ENCODE results near the gene ST6GAL2. TPM values are rescaled to one million over a fixed set of nuclear protein-coding genes. Genes with fewer than 3 reads are reported as not detected.

The ST6GAL2 gene
- total and polyA plus RNA-seq, 2 of the 8 experiments (the other 6 are each of a cell fraction or from before 2014, with no cell fraction given) = 2.7 to 17.5 TPM

DNA sequence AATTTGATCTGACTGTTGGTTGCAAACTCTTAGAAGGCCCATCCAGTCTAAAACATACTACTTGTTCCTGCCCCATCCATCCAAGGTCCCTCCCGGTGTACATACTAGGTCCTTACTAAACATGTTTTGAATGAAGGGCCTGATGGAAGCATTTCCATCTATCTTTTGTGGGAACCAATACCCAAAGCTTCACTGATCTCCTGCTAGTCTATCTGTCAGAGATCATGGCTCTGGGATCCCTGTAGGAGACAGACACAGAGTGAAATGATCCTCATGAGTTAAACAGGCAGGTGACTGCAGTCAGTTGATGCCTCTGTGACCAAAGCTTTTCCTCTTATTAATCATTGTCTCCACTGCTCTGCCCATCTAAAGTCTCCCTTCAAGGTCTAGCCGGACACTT is 115.0 kb downstream of the ST6GAL2 start:
- Histone ChIP-seq H2AFZ (ENCODE audit: low read length) (no peak overlapping the region), H4K91ac (replicated peaks; ENCODE audit: insufficient read length, low read length) (no peak overlapping the region), H3K79me2 (ENCODE audit: control insufficient read depth in 1 of 2, insufficient read depth in 2 of 2, low read length in 2 of 2) (no peaks in the 10 kb centered on the region), H2AK5ac (ENCODE audit: low read depth, low read length) (no peak overlapping the region), H3K4me1 (replicated peaks in 1 of 4; ENCODE audit: control insufficient read depth in 3 of 4, insufficient read depth in 4 of 4, low read length in 3 of 4) (no peaks in the 10 kb centered on the region), H3K23ac (ENCODE audit: insufficient read length) (no peak overlapping the region), H3K56ac (replicated peaks; ENCODE audit: insufficient read length, low read depth, low read length) (no peak overlapping the region), H3K23me2 (ENCODE audit: low read depth, low read length) (no peaks in the 10 kb centered on the region), H2BK12ac (ENCODE audit: low read depth, low read length) (no peak overlapping the region), H4K8ac (ENCODE audit: extremely low read depth, insufficient read depth, low read length) (no peak overlapping the region), H3K4me2 (ENCODE audit: insufficient read depth in 1 of 2, low read depth in 2 of 2, low read length in 2 of 2) (no peak overlapping the region), H3K9ac (replicated peaks in 1 of 4; ENCODE audit: extremely low read depth in 1 of 4, low read depth in 3 of 4, low read length in 3 of 4) (no peak overlapping the region), H3K36me3 (ENCODE audit: control insufficient read depth in 2 of 4, insufficient read depth in 4 of 4, low read length in 3 of 4) (no peaks in the 10 kb centered on the region), H3K18ac (ENCODE audit: extremely low read depth, low read length) (no peak overlapping the region), H2BK5ac (ENCODE audit: low read depth, low read length) (no peak overlapping the region), H2BK120ac (replicated peaks; ENCODE audit: low read depth, low read length) (no peak overlapping the region), H3K4me3 (ENCODE audit: extremely low read depth in 1 of 4, insufficient read depth in 2 of 4, low read depth in 3 of 4, low read length in 4 of 4) (no peak overlapping the region), H3K9me3 (ENCODE audit: insufficient read depth in 2 of 2, low read depth in 1 of 2, low read length in 1 of 2) (0 out of 4 replicates have a peak, but pooled peaks cover 0 to 7% of the 10 kb centered on the region in 2 experiments), H3K27ac (ENCODE audit: low read depth, low read length) (no peak overlapping the region), H4K20me1 (replicated peaks in 1 of 2; ENCODE audit: control insufficient read depth in 1 of 2, insufficient read depth in 2 of 2, low read length in 2 of 2) (no peaks in the 10 kb centered on the region), H3K4ac (replicated peaks; ENCODE audit: insufficient read length, low read depth, low read length) (no peak overlapping the region), H4K5ac (ENCODE audit: insufficient read length, low read depth, low read length) (no peak overlapping the region), H3K79me1 (ENCODE audit: low read depth, low read length) (no peaks in the 10 kb centered on the region), H2BK15ac (ENCODE audit: low read length) (no peak overlapping the region), H3K14ac (ENCODE audit: insufficient read length) (no peak overlapping the region), H3K27me3 (replicated peaks in 1 of 4; ENCODE audit: control insufficient read depth in 3 of 4, extremely low read depth in 1 of 4, insufficient read depth in 3 of 4, low read length in 3 of 4) (no peaks in the 10 kb centered on the region), H2BK20ac (ENCODE audit: low read length) (no peak overlapping the region)
- WGBS, 2 experiments (ENCODE audit: extremely low coverage in 1 of 2, insufficient coverage in 1 of 2, insufficient read length in 1 of 2, insufficient replicate concordance in 2 of 2, low coverage in 1 of 2, low lambda C conversion rate in 2 of 2, missing lambda C conversion rate in 1 of 2) = 100% methylated on average over 2 of the region's 2 CpGs; no CpG with 5 or more reads in 1 of the 2 experiments
- FAIRE-seq (no peak), DNase-seq (ENCODE audit: low read depth in 1 of 2, low spot score in 2 of 2) (no peak)
- POLR2A ChIA-PET (ENCODE audit: partially characterized antibody) = no interaction called here
- CTCF ChIA-PET (ENCODE audit: partially characterized antibody) = interaction anchor here (0.5 kb wide), 1 partner anchor 103 kb away, joined by 3 read pairs; no protein-coding TSS in a partner anchor
- no peak for TF ChIP-seq HDAC6 (IDR thresholded peaks at IDR 0.05; ENCODE audit: low read depth, low read length)
- no peak for TF ChIP-seq KDM1A (IDR thresholded peaks at IDR 0.05; ENCODE audit: borderline replicate concordance, low read length)
- no peak for TF ChIP-seq YY1 (IDR thresholded peaks at IDR 0.05; ENCODE audit: low read depth, low read length)

All from H1 (cell line).